Esophagus mucosa (tissue), 1 donor: ENCODE data around the gene SLC34A3. TPM values are rescaled to one million over a fixed set of nuclear protein-coding genes. Genes with fewer than 3 reads are reported as not detected.

Experiments used
- ATAC-seq: fragments of 200-7000 bp; cut with Tn5 transposase; one replicate; pipeline ENCODE4 v1.9.1; 2020
- total RNA-seq: library from RNA; stranded (reverse); gene quantifications from one replicate; pipeline ENCODE4 v1.2.4, GENCODE V29; 2023
- donor health status: DM: yes; HTN: yes; CAD: no.

The SLC34A3 gene
- total RNA-seq, 1 donor from 2014 or later = 0.68 TPM

- ATAC-seq = no peak
These were observed 32.2 kb downstream of the SLC34A3 start for GRCh38 chr9:137262909-137263285.

GRCh38 chr9:137263506-137263905 lies 32.8 kb downstream of the SLC34A3 start:
- ATAC-seq = no peak

- no peak for ATAC-seq
These were observed 33.4 kb downstream of the SLC34A3 start for GRCh38 chr9:137264067-137264466.

GRCh38 chr9:137265496-137266161 lies 34.9 kb downstream of the SLC34A3 start:
- ATAC-seq = no peak

- ATAC-seq = no peak
These were observed 35.4 kb downstream of the SLC34A3 start for GRCh38 chr9:137266162-137266527.

GRCh38 chr9:137266585-137267453 lies 36.1 kb downstream of the SLC34A3 start:
- ATAC-seq = no peak

GRCh38 chr9:137267933-137268355 lies 37.2 kb downstream of the SLC34A3 start:
- ATAC-seq = peak; percentile 1

GRCh38 chr9:137268538-137269201 lies 38.0 kb downstream of the SLC34A3 start:
- ATAC-seq = no peak

- peak; percentile 16 for ATAC-seq
These were observed 38.6 kb downstream of the SLC34A3 start for GRCh38 chr9:137269231-137269772.

GRCh38 chr9:137270929-137271695 lies 40.4 kb downstream of the SLC34A3 start:
- ATAC-seq = no peak

- ATAC-seq = no peak
These were observed 41.0 kb downstream of the SLC34A3 start for GRCh38 chr9:137271696-137272076.

- ATAC-seq = no peak
These were observed 41.8 kb downstream of the SLC34A3 start for GRCh38 chr9:137272241-137273094.

- no peak for ATAC-seq
These were observed 42.4 kb downstream of the SLC34A3 start for GRCh38 chr9:137273095-137273490.

GRCh38 chr9:137273611-137274320 lies 43.1 kb downstream of the SLC34A3 start:
- ATAC-seq = peak; percentile 65

GRCh38 chr9:137275203-137275587 lies 44.5 kb downstream of the SLC34A3 start:
- ATAC-seq = no peak

GRCh38 chr9:137275588-137276472 lies 45.1 kb downstream of the SLC34A3 start:
- ATAC-seq = no peak

- ATAC-seq = no peak
These were observed 46.0 kb downstream of the SLC34A3 start for GRCh38 chr9:137276473-137277328.

- peak; percentile 62 for ATAC-seq
These were observed 46.8 kb downstream of the SLC34A3 start, which contains the start of gene TOR4A for GRCh38 chr9:137277329-137278041. TSS of gene TOR4A (plus strand) at chr9:137277726. CDS start at chr9:137278690, 964 bp downstream.
